ENCODE data around the gene CACNG3. TPM values are rescaled to one million over a fixed set of nuclear protein-coding genes. Genes with fewer than 3 reads are reported as not detected.

The CACNG3 gene
- total RNA-seq, 1 experiment from 2014 or later, result not detected

GRCh38 chr16:24364596-24364995, 108.5 kb downstream of the CACNG3 start:
- H3K27ac ChIP-seq (ENCODE audit: insufficient read length, low read depth, low read length), result no peak overlapping the region
- TF ChIP-seq CTCF (conservative IDR thresholded peaks at IDR 0.05), result no peak
- no peak overlapping the region for H3K18ac ChIP-seq (ENCODE audit: insufficient read length, low read depth, low read length)
- H2BK15ac ChIP-seq (ENCODE audit: low read depth, low read length), result no peak overlapping the region
- DNase-seq, result no peak
- WGBS (ENCODE audit: extremely low coverage, insufficient read length, low lambda C conversion rate), result no CpG with 5 or more reads among the region's 7 CpGs
- H2BK5ac ChIP-seq (ENCODE audit: insufficient read length, low read length), result no peak overlapping the region
- H4K20me1 ChIP-seq (ENCODE audit: control insufficient read depth, insufficient read depth, insufficient read length), result no peaks in the 10 kb centered on the region
- H3K4me1 ChIP-seq (ENCODE audit: insufficient read depth, low read length), result 0 out of 2 replicates have a peak, but pooled peaks cover 2% of the 10 kb centered on the region
- no peak overlapping the region for H3K14ac ChIP-seq (ENCODE audit: insufficient read depth, low read length)
- Mint-ChIP-seq H3K4me1 (peaks cover 4 to 12% of the 10 kb centered on the region in 2 experiments), H3K36me3 (ENCODE audit: insufficient read depth in 1 of 3, low read depth in 3 of 3) (no peaks in the 10 kb centered on the region), H3K27me3 (ENCODE audit: low read depth) (peaks cover 30% of the 10 kb centered on the region), H3K9me3 (no peaks in the 10 kb centered on the region), H3K4me3 (no peak overlapping the region), H3K27ac (no peak overlapping the region)
- H3K9ac ChIP-seq (ENCODE audit: extremely low read depth, insufficient read length, low read length), result no peak overlapping the region
- no peak overlapping the region for H3K56ac ChIP-seq (ENCODE audit: insufficient read length, low read depth, low read length)
- H2AK5ac ChIP-seq (ENCODE audit: insufficient read length, low read length), result no peak overlapping the region
- H2BK12ac ChIP-seq (ENCODE audit: insufficient read length, low read depth, low read length), result no peak overlapping the region
- no peaks in the 10 kb centered on the region for H3K79me1 ChIP-seq (ENCODE audit: insufficient read depth, low read depth, low read length, poor library complexity, severe bottlenecking)
- H3K79me2 ChIP-seq (ENCODE audit: insufficient read depth, low read length), result no peaks in the 10 kb centered on the region
- no peak overlapping the region for H2BK20ac ChIP-seq (ENCODE audit: low read depth, low read length, poor library complexity, severe bottlenecking)
- H3T11ph ChIP-seq (ENCODE audit: low read length), result no peak overlapping the region
- H3K23me2 ChIP-seq (ENCODE audit: insufficient read length, low read depth, low read length, poor library complexity, severe bottlenecking), result no peaks in the 10 kb centered on the region
- no peak overlapping the region for H4K5ac ChIP-seq (ENCODE audit: insufficient read length, low read depth, low read length)
- no peak overlapping the region for H3K4ac ChIP-seq (ENCODE audit: low read depth, low read length)
- no peaks in the 10 kb centered on the region for H3K9me3 ChIP-seq (ENCODE audit: control insufficient read depth, low read depth, low read length)
- H2BK120ac ChIP-seq (ENCODE audit: low read depth, low read length, poor library complexity, severe bottlenecking), result no peak overlapping the region
- no peak overlapping the region for H2AFZ ChIP-seq (ENCODE audit: low read length)
- H4K91ac ChIP-seq (ENCODE audit: insufficient read length, low read depth, low read length), result no peak overlapping the region
- H3K27me3 ChIP-seq (ENCODE audit: insufficient read depth, low read length), result no peaks in the 10 kb centered on the region
- H3K23ac ChIP-seq (ENCODE audit: insufficient read length, low read depth, low read length), result no peak overlapping the region
- H3K4me2 ChIP-seq (ENCODE audit: insufficient read depth, insufficient read length, low read length), result no peak overlapping the region
- H4K8ac ChIP-seq (replicated peaks; ENCODE audit: insufficient read length, low read depth, low read length), result no peak overlapping the region
